NCI-H2196 treated with DMSO at 0.1 percent for 48 hours (cell line): ENCODE data around the gene PRPF8.
"Not testable (repeated sequence)": the region's sequence is repeated elsewhere in the genome, so short reads cannot be mapped to it uniquely, and the experiment has no call there.

Experiments
- DNase-seq: peaks from one replicate; lab custom pipeline; 2025; ENCODE audit not compliant: unreplicated experiment; lab: John Stamatoyannopoulos, UW

Gene PRPF8

GRCh38 chr17:1716912-1717695 is 32.4 kb upstream of the PRPF8 start:
- peak; percentile 84 for DNase-seq

DNA sequence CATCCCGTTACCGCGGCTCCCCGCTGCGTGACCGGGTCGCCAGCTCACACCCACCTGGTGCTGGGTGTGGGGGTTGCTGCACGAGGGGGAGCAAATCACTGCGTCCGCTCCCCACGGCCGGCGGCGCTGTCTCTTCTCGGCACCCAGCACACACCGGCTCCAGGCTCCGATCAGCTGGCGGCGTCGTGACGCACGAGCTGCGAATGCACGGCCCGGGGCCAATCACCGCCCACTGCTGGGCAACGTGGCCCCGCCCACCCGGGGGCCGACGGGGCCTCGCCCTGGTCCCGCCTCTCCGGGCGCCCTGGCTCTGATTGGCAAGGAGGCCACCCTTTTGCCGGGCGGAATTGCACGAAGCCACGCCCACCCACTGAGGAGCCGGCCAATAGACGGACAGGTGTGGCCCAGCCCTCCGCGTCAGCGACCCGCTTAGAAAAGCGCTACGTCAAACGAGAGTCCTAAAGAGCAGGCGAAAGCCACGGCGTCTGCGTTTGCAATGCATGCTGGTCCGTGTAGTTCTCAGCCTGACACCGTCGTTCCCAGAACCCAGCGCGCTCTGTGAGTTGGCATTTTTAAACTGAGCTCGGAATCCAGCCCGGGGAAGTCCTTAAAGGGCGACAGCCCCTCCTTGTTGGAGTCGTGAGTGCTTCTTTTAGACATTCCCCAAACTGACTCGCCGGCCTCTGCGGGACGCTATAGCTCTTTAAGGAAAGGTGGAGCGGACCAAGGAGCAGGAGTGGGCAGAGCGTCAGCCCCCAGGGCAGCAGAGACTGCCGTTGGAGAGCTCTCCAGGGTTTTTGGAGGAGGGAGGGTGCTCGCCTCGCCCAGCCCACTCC is 31.6 kb upstream of the PRPF8 start:
- peak; percentile 89 for DNase-seq

DNA sequence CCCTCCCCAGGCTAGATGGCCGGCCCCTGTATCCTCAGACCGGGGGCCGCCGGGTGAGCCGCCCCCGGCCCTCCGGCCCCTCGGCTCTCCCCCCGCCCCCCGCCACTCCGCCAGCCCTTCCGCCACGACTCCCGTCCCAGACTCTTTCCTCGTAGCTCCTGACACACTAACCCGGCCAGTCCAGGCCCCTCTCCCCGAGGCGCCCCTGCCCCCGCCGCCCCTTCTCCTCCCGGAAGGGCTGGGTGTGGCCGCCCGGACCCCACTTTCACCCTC is 31.1 kb upstream of the PRPF8 start:
- no peak for DNase-seq

DNA sequence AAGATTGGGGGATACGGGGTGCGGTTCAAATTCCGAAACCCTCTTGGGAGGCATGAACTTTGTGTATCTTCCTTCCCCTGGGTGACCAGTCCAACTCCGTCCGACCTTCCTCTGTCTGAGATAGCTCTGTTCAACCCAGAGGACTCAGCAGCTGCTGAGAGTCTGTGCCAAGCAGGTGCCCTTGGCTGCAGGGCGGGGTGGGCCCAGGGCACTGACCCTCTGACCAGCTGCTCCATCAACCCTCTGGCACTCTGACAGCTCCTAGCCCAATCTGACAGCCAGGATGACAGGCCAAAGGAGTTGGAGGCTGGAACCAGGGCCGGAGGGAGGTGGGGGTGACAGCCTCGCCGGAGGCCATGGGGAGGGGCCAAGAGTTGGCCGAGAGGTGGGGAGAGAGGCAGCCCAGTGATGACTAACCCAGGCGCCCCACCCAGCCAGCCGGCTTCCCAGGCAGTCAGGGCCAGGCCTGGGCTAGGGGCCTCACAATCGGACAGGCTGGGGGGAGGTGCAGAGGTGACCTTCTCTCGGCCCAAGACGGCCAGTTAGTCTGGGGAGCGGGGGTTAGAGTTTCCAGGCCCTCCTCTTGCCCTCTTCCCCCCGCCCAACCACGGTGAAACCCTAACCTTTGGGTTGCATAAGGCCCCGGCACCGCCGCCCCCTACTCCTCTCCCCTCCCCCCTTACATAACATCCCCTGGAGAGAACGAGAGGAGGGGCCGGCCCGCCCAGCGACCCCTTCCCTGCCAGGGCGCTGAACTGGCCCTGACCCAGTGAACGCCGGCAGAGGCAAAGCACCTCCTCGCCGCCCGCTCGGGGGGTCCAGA is 30.5 kb upstream of the PRPF8 start:
- peak; percentile 27 for DNase-seq

DNA sequence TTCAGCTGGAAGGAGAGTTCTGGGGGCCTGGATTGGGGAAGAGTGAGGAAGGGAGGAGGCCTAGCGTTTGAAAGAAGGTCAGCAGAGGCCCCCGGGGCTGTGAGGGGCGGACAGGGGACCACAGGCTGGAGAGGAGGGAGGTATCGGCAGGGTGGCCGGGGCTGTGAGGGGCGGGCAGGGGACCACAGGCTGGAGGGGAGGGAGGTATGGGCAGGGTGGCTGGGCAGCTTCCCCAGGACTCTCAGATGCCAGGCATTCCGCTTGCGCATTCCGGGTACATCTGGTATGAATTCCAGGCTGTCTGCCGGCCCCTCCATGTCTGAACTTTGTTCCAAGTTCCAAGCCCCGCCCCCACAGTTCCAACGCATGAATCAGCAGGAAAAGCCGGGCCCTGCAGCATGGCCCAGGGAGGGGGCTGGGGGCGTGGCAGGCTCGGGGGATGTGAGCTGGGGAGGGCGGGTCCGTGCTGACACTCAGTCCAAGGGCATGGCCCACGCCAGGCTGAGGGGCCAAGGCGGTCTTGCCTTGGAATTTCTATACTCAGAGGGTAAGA is 29.8 kb upstream of the PRPF8 start:
- DNase-seq: peak; percentile 17

DNA sequence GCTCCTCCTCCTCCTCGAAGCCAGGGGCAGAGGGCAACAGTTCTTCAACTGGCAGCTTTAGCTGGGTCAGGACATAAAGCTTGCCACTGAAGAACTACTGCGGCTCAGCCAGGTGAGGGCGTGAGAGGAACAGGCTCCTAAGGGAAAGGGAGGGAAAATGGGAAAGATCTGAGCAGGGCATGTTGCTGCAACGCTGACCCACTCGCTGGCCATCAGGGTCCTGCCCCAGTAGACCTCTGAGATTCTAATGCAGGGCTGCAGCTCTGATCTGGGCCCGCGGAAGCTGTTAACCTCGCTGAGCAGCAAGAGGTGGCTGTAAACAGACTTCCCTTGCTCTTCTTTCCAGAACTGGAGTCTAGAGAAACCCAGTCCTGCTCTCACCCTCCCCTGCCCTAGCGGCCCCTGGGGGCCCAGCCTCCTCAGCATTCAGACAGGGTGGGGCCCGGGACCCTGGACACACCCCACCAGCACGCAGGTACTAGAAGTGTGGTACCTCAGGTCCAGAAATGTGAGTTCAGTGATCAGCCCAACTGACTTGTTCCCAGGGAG is 29.3 kb upstream of the PRPF8 start:
- DNase-seq: peak; percentile 28

DNA sequence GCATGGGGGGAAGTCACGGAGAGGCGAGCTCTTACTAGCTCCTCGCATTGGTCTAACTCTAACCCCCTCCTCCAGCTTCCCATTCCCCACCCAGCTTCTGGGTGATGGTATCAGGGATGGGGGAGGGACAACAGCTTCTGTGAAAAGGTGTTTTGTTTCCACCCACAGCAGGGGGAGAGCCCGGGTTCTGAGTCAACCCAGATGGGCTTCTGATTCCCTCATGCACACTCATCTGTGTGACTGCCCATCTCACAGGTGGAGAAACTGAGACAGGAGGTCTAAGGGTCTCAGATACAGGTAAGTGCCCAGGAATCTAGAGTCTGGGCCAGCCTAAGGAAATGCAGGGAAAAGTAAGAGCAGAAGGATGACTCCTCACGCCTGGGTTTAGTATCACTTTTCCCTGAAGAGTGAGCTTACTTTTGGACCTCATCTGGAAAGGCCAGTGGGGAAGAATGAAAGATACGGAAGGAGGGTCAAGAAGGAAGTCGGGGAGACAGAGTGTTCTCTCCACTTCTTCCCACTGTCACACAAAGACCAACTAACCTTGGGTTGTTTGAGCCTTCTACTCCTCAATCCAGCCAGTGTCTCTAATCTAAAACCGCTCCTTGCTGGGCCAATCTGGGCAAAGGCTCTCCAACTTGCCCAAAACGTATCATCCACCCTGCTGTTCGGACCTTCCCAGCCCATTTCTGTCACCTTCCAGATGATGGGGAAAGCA is 28.7 kb upstream of the PRPF8 start:
- DNase-seq: no peak

DNA sequence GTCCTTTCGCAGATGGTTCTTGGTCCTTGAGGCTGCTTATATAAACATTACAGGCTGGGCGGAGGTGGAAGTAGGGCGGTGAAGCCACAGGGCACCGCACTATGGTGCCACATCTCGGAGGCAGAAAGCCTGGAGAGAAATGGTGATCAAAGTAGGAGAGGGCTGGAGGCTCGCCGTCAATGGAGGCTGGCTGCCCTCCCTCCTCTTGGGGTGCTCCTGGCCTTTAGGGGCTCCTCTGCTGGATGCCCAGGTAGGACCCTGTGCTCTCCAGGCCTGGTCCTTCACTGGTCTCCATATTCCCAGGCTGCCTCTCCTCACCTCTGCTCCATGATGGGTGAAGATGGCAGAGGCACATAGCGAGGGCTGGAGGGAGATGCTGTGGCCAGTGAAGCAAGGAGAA is 27.6 kb upstream of the PRPF8 start:
- DNase-seq: no peak

- DNase-seq: no peak
These were observed 27.1 kb upstream of the PRPF8 start for GRCh38 chr17:1711804-1712203.

- DNase-seq: no peak
These were observed 26.3 kb upstream of the PRPF8 start for GRCh38 chr17:1710807-1711553.

- DNase-seq: no peak
These were observed 25.5 kb upstream of the PRPF8 start, which contains the start of gene TLCD2 for GRCh38 chr17:1709971-1710806. TLCD2 (minus strand) TSS chr17:1710377; CDS start chr17:1710242, 135 bp downstream.

- DNase-seq: no peak
These were observed 24.8 kb upstream of the PRPF8 start for GRCh38 chr17:1709403-1709951.

DNA sequence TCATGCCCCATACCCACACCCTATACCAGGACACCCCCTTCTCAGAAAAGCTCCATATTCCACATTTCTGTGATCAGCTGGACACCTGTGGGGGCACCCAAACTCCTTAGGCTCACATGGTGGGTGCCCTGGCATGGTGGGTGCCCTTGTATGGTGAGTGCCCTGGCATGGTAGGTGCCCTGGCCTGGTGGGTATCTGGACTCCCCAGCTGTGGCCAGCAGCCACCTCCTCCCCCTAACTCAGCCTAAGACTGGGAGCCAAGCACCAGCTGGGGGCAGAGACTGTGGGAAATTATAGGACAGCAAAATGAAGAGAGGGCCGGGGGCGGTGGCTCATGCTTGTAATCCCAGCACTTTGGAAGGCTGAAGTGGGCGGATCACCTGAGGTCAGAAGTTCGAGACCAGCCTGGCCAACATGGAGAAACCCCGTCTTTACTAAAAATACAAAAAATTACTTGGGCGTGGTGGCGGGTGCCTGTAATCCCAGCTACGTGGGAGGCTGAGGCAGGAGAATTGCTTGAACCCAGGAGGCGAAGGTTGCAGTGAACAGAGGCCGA is 24.2 kb upstream of the PRPF8 start:
- not testable (repeated sequence) for DNase-seq

DNA sequence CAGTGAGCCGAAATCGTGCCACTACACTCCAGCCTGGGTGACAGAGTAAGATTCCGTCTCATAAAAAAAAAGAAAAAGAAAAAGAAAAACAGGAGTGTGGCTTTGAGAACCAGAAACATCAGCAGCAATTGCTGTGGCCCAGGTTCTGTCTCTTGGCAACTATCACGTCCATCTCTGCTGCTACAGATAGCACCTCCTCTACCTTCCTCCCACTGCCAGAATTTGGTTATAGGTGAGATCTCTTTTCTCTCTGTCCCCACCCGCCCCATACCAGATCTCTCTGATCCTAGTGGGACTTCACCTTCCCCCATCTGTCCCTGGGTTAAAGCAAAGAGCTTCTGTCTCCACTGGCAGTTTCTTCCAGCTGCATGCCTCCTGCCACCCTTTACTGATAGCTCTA is 22.4 kb upstream of the PRPF8 start:
- DNase-seq: no peak

- no peak for DNase-seq
These were observed 20.3 kb upstream of the PRPF8 start for GRCh38 chr17:1705004-1705403.

DNA sequence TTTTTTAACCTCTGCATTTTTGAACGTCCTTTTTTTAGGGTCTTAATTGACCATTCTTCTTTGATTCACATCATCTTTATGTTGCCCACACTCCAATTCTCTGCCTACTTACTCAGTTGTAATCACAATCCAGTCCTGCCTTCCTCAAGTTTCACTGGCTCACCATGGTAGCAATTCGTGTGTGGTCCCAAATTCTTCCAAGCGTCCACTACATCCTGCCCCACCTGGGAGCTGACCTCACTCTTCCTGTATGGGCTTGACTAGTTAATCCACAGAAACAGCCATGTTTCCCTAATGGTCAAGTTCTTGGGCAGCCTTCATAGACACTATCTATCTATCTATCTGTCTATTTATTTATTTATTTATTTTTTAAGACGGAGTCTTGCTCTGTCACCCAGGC is 18.4 kb upstream of the PRPF8 start:
- no peak for DNase-seq

- not testable (repeated sequence) for DNase-seq
These were observed 15.2 kb upstream of the PRPF8 start for GRCh38 chr17:1699891-1700290.

- DNase-seq: no peak
These were observed 13.0 kb upstream of the PRPF8 start for GRCh38 chr17:1697681-1698080.
